ENCODE data around the gene PCYT2. TPM values are rescaled to one million over a fixed set of nuclear protein-coding genes. Genes with fewer than 3 reads are reported as not detected.
A peak's percentile ranks its signal among the peaks of the same experiment; 100 is the strongest.

The PCYT2 gene
- total and polyA plus RNA-seq, 3 experiments from 2014 or later, result 30.3 to 35.7 (median 31.6) TPM

DNA sequence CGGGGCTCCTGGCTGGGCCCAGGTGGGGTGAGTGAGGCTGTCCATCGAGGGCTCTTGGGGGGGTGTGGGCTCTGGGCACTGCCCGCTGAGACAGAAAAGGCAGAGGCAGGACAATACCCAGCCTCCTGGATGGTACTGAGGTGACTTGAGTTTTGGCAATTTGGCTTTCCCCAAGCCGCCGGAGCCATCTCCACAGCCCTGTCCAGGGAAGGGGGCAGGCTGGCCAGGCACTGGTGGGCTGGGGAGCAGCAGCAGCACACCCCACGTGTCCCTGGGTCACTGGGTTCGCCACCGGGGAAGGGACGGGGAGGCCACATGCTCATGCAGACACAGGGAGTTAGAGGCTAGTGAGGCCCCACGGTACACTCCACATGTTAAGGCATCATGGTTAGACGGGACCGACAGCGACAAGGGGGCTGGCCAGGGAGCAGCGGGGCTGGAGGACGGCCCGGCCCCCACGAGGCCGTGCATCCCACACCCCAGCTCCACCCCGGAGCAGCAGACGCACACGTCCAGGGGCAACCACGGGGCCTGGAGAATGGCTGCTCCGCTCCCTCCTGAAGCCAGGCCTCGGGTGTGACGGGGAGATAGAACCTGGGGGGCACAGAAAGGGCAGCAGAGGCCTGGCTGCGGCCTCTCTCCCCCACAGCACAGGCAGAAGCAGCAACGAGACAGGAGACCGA is 43.1 kb downstream of the PCYT2 start:
- Histone ChIP-seq H3K27ac (ENCODE audit: low read depth, low read length) (no peak overlapping the region), H3K4me3 (ENCODE audit: low read length) (no peak overlapping the region), H3K9me3 (ENCODE audit: low read length) (no peaks in the 10 kb centered on the region), H3K27me3 (ENCODE audit: insufficient read depth, low read length, poor library complexity, severe bottlenecking) (no peaks in the 10 kb centered on the region), H3K4me1 (ENCODE audit: insufficient read depth, low read length) (peaks cover 48% of the 10 kb centered on the region), H3K36me3 (ENCODE audit: insufficient read depth, low read length) (peaks cover 27% of the 10 kb centered on the region)
- H3K36me3 Mint-ChIP-seq, result peaks cover 0 to 38% (median 2%) of the 10 kb centered on the region in 3 donors
- DNase-seq, result no peak
- ChIA-PET CTCF (interaction anchor here (1.8 kb wide), 1 partner anchor 12 kb away, joined by 5 read pairs; no protein-coding TSS in a partner anchor), POLR2A (no interaction called here)
- H3K27ac Mint-ChIP-seq, result peak overlapping the region in 6 of 8 donors; percentile 40 to 98 (median 64)
- peaks cover 30 to 65% (median 31%) of the 10 kb centered on the region in 3 donors for H3K4me1 Mint-ChIP-seq
- peak overlapping the region in 2 of 7 donors; percentile 15 to 89 for H3K4me3 Mint-ChIP-seq
- H3K9me3 Mint-ChIP-seq, result no peaks in the 10 kb centered on the region
- H3K27me3 Mint-ChIP-seq, result peaks cover 0 to 3% of the 10 kb centered on the region in 2 donors

DNA sequence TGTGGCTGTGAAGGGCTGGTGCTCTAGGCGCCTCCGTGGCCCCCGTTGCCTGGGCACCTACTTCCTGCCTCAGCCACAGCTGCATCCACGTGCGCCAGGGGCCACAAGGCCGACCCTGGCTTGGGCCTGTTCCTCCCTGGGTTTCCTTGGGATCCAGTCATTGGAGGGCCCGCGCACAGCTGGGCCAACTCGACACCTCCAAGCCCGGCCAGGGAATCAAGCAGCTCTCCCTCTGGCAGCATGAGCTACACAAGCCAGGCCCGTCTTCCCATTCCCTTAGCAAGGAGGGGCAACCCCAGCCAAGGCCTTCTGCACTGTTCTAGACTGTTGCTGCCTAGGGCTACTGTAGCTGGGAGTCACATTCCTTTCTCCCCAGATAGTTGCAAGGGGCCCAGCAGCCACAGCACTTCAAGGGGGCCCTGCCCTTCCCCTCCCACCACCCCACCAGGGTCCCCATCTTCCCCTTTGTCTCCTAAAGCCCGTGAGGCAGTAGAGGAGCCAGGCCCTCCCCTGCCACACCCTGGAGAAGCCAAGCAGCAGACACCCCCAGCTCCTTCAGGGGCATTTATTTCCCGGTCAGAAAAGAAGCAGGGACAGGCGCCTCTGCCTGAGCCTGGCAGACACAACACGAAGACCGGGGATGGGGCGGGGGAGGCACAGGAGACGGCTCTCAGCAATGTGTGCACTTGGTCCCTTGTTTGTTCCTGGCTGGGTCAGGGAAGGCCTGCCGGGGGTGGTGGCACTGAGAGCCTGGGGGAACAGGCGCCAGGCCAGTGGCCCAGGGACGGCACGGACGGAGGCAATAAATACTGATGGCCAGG is 43.8 kb downstream of the PCYT2 start:
- H3K4me1 ChIP-seq (ENCODE audit: insufficient read depth, low read length), result peaks cover 41% of the 10 kb centered on the region

GRCh38 chr17:81866440-81867169 is 44.6 kb downstream of the PCYT2 start:
- H3K27ac ChIP-seq (ENCODE audit: low read depth, low read length), result no peak overlapping the region
- H3K4me1 Mint-ChIP-seq, result peaks cover 31 to 65% (median 32%) of the 10 kb centered on the region in 3 donors
- peak overlapping the region in 6 of 8 donors; percentile 45 to 98 (median 78) for H3K27ac Mint-ChIP-seq
- CTCF ChIA-PET, result interaction anchor here (0.8 to 1.5 kb wide), 2 partner anchors 93 to 98 kb away, joined by 3 read pairs; no protein-coding TSS in a partner anchor
- no peak for DNase-seq
- POLR2A ChIA-PET, result interaction anchor here (0.6 to 0.9 kb wide), 2 partner anchors 12 to 229 kb away, joined by 3 to 6 read pairs; no protein-coding TSS in a partner anchor
- H3K4me3 Mint-ChIP-seq, result peak overlapping the region in 2 of 7 donors; percentile 51 to 72
- no peaks in the 10 kb centered on the region for H3K9me3 ChIP-seq (ENCODE audit: low read length)
- H3K27me3 Mint-ChIP-seq, result peaks cover 0 to 3% of the 10 kb centered on the region in 2 donors
- H3K27me3 ChIP-seq (ENCODE audit: insufficient read depth, low read length, poor library complexity, severe bottlenecking), result no peaks in the 10 kb centered on the region
- no peak overlapping the region for H3K4me3 ChIP-seq (ENCODE audit: low read length)
- H3K4me1 ChIP-seq (ENCODE audit: insufficient read depth, low read length), result peaks cover 41% of the 10 kb centered on the region
- peaks cover 0 to 38% (median 2%) of the 10 kb centered on the region in 3 donors for H3K36me3 Mint-ChIP-seq
- peaks cover 27% of the 10 kb centered on the region for H3K36me3 ChIP-seq (ENCODE audit: insufficient read depth, low read length)
- no peaks in the 10 kb centered on the region for H3K9me3 Mint-ChIP-seq

More for the DNA sequence above, 43.8 kb downstream of the PCYT2 start:
- Histone ChIP-seq H3K4me3 (ENCODE audit: low read length) (no peak overlapping the region), H3K27me3 (ENCODE audit: insufficient read depth, low read length, poor library complexity, severe bottlenecking) (no peaks in the 10 kb centered on the region), H3K36me3 (ENCODE audit: insufficient read depth, low read length) (peaks cover 27% of the 10 kb centered on the region), H3K9me3 (ENCODE audit: low read length) (no peaks in the 10 kb centered on the region), H3K27ac (ENCODE audit: low read depth, low read length) (no peak overlapping the region)
- POLR2A ChIA-PET, result interaction anchor here (0.9 kb wide), 1 partner anchor 12 kb away, joined by 3 read pairs; no protein-coding TSS in a partner anchor
- DNase-seq, result peak in 2 of 5 donors; percentile 24 to 29
- Mint-ChIP-seq H3K9me3 (no peaks in the 10 kb centered on the region), H3K4me3 (peak overlapping the region in 5 of 7 donors; percentile 12 to 64 (median 49)), H3K36me3 (peaks cover 0 to 41% (median 2%) of the 10 kb centered on the region in 3 donors), H3K4me1 (peaks cover 31 to 66% (median 36%) of the 10 kb centered on the region in 3 donors), H3K27me3 (peaks cover 0 to 3% of the 10 kb centered on the region in 2 donors), H3K27ac (peak overlapping the region in 7 of 8 donors; percentile 42 to 98 (median 66))
- CTCF ChIA-PET, result no interaction called here

DNA sequence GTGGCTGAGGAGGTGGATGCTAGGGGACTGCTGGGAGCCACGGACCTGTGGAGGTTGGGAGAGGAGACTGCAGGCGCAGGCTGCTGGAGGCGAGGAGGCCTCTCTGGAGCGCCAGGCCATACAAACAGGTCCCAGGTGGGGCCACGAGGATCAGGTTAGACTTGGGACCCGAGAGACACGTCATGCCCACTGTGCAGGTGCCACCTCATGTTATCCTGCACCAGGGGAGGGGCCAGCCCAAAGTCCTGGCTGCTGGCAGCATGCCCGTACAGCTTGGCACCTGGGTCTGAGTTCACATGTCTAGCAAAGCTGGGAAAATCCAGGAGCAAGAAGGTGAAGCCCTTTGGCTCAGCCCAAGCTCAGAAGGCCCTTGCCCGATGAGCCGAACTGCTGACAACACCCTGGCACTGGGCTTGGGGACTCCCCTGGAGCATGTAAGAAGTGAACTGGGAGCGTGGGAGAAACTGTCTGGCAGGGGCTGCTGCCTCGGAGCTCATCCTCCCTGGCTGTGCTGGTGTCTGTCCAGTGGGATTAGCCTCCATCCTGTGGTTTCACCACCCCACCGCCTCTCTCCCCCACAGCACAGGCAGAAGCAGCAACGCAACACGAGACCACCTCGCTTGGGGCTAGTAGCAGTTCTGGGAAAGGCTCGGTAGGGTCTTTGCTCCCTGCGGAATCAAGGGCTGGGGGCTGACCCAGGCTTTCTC is 45.3 kb downstream of the PCYT2 start:
- peaks cover 44% of the 10 kb centered on the region for H3K4me1 ChIP-seq (ENCODE audit: insufficient read depth, low read length)
- H3K27ac Mint-ChIP-seq, result peak overlapping the region in 2 of 8 donors; percentile 50 to 98
- no peak overlapping the region for H3K27ac ChIP-seq (ENCODE audit: low read depth, low read length)
- H3K27me3 Mint-ChIP-seq, result peaks cover 0 to 6% of the 10 kb centered on the region in 2 donors
- no peaks in the 10 kb centered on the region for H3K27me3 ChIP-seq (ENCODE audit: insufficient read depth, low read length, poor library complexity, severe bottlenecking)
- H3K9me3 ChIP-seq (ENCODE audit: low read length), result no peaks in the 10 kb centered on the region
- peaks cover 0 to 38% (median 2%) of the 10 kb centered on the region in 3 donors for H3K36me3 Mint-ChIP-seq
- no peak for DNase-seq
- POLR2A ChIA-PET, result interaction anchor here (0.6 to 1.0 kb wide), 2 partner anchors 33 to 228 kb away, joined by 3 to 6 read pairs; partner anchors contain the start of gene MCRIP1
- peaks cover 34 to 70% (median 34%) of the 10 kb centered on the region in 3 donors for H3K4me1 Mint-ChIP-seq
- peak overlapping the region in 1 of 7 donors; percentile 72 for H3K4me3 Mint-ChIP-seq
- H3K4me3 ChIP-seq (ENCODE audit: low read length), result no peak overlapping the region
- H3K9me3 Mint-ChIP-seq, result no peaks in the 10 kb centered on the region
- peaks cover 27% of the 10 kb centered on the region for H3K36me3 ChIP-seq (ENCODE audit: insufficient read depth, low read length)
- CTCF ChIA-PET, result interaction anchor here (0.8 to 1.5 kb wide), 2 partner anchors 93 to 99 kb away, joined by 3 read pairs; no protein-coding TSS in a partner anchor

DNA sequence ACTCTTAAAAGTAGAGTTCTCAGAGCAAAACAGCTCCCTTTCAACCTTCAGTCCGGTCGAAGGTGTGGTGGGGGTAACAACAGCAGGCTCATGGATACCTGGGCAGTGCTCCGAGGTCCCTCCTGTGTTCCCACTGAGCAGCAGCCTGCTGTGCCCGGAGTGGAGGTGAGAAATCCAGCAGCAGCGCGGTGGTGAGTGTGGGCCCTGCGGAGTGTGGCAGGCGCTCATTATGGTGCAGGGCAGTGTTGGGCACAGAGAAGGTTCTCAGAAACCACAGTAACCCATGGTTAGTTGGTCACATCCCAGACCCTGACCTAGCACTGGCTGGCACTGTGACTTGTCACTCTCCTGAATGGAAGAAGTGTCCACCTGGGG is 45.9 kb downstream of the PCYT2 start:
- DNase-seq, result no peak
- peak overlapping the region in 1 of 7 donors; percentile 72 for H3K4me3 Mint-ChIP-seq
- no peaks in the 10 kb centered on the region for H3K9me3 Mint-ChIP-seq

DNA sequence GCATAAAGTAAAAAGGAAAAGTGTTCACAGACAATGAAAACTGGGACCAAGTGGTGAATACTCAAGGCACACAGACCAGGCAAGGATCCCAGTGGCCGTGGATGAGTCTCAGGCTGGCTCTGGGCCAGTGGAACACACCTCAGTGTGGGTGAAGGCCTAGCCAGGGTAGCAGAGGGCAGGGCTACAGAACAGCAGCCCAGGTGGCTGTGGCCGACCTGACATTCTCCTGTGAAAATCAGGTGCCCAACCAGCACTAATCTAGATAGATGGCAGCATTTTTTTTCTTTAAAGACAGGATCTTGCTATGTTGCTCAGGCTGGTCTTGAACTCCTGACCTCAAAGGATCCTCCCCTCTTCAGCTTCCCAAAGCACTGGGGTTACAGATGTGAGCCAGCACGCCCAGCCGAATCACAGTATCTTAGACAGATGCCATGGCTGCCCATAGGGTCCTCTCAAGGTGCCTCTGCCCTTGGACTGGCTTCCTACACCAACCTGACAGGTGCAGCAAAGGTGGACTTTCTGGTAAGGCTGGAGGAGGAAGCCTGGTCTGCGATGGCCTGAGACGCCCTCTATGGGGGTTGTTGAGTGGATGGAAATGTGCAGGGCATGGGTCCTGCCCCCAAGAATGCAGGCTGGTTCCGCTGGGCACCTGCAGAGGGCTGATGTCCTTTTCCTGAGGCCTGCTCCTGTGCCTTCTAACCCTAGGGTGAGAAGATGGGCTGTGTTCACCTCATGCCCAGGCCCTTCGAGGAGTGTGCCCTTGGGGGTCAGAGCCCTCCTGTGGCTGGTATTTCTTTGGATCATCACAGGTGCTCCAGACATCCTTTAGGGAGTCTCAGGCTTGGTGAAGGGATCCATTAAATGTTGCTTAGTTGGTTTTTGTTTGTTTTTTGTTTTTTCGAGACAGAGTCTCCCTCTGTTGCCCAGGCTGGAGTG is 47.1 kb downstream of the PCYT2 start:
- no peak for DNase-seq
- Histone ChIP-seq H3K27ac (ENCODE audit: low read depth, low read length) (no peak overlapping the region), H3K36me3 (ENCODE audit: insufficient read depth, low read length) (peaks cover 16% of the 10 kb centered on the region), H3K4me3 (ENCODE audit: low read length) (no peak overlapping the region), H3K4me1 (ENCODE audit: insufficient read depth, low read length) (peaks cover 41% of the 10 kb centered on the region), H3K27me3 (ENCODE audit: insufficient read depth, low read length, poor library complexity, severe bottlenecking) (no peaks in the 10 kb centered on the region), H3K9me3 (ENCODE audit: low read length) (no peaks in the 10 kb centered on the region)
- CTCF ChIA-PET, result interaction anchor here (1.3 kb wide), 1 partner anchor 95 kb away, joined by 3 read pairs; no protein-coding TSS in a partner anchor
- peak overlapping the region in 7 of 8 donors; percentile 41 to 98 (median 77) for H3K27ac Mint-ChIP-seq
- peaks cover 0 to 37% (median 0%) of the 10 kb centered on the region in 3 donors for H3K36me3 Mint-ChIP-seq
- H3K9me3 Mint-ChIP-seq, result no peaks in the 10 kb centered on the region
- H3K4me1 Mint-ChIP-seq, result peaks cover 32 to 70% (median 35%) of the 10 kb centered on the region in 3 donors
- peaks cover 0 to 8% of the 10 kb centered on the region in 2 donors for H3K27me3 Mint-ChIP-seq
- POLR2A ChIA-PET, result no interaction called here
- peak overlapping the region in 3 of 7 donors; percentile 12 to 88 (median 61) for H3K4me3 Mint-ChIP-seq

More for the DNA sequence above, 45.9 kb downstream of the PCYT2 start:
- H3K4me3 ChIP-seq (ENCODE audit: low read length), result no peak overlapping the region
- no peaks in the 10 kb centered on the region for H3K9me3 ChIP-seq (ENCODE audit: low read length)
- Mint-ChIP-seq H3K27me3 (peaks cover 0 to 10% of the 10 kb centered on the region in 2 donors), H3K36me3 (peaks cover 0 to 41% (median 2%) of the 10 kb centered on the region in 3 donors), H3K27ac (peak overlapping the region in 2 of 8 donors; percentile 50 to 98), H3K4me1 (peaks cover 33 to 75% (median 36%) of the 10 kb centered on the region in 3 donors)
- H3K27ac ChIP-seq (ENCODE audit: low read depth, low read length), result peak overlapping the region; percentile 31
- peaks cover 27% of the 10 kb centered on the region for H3K36me3 ChIP-seq (ENCODE audit: insufficient read depth, low read length)
- ChIA-PET POLR2A (interaction anchor here (1.0 kb wide), 1 partner anchor 32 kb away, joined by 3 read pairs; the partner anchor contains the start of gene MCRIP1), CTCF (interaction anchor here (1.5 kb wide), 1 partner anchor 94 kb away, joined by 3 read pairs; no protein-coding TSS in a partner anchor)
- H3K27me3 ChIP-seq (ENCODE audit: insufficient read depth, low read length, poor library complexity, severe bottlenecking), result no peaks in the 10 kb centered on the region
- peaks cover 44% of the 10 kb centered on the region for H3K4me1 ChIP-seq (ENCODE audit: insufficient read depth, low read length)
